DOHH2 (cell line): ENCODE data around the gene WDR7.

ENCODE experiments used
- H3F3A ChIP-seq: fragments of 200-600 bp; sonication (generic), shearing (Covaris generic); 2 replicates; pipeline ENCODE4 v1.6.0; 2016; ENCODE audit warnings: antibody characterized with exemption, mild to moderate bottlenecking; ENCODE audit not compliant: control insufficient read depth, insufficient read depth
- H3K27ac ChIP-seq: fragments of 200-600 bp; sonication (generic); 2 replicates; pipeline ENCODE4 v1.5.1; 2014; ENCODE audit warnings: low read depth, mild to moderate bottlenecking, low read length, moderate library complexity
- H3K27me3 ChIP-seq: fragments of 200-600 bp; sonication (generic); 2 replicates; pipeline ENCODE4 v1.6.1; 2014; ENCODE audit warnings: mild to moderate bottlenecking, low read length, mixed read lengths; ENCODE audit not compliant: control insufficient read depth
- H3K36me3 ChIP-seq: fragments of 200-600 bp; sonication (generic); 2 replicates; pipeline ENCODE4 v1.6.1; 2014; ENCODE audit warnings: mild to moderate bottlenecking, low read length, moderate library complexity, mixed read lengths; ENCODE audit not compliant: control insufficient read depth
- H3K4me1 ChIP-seq: fragments of 200-600 bp; sonication (generic); 2 replicates; pipeline ENCODE4 v1.6.1; 2014; ENCODE audit warnings: mild to moderate bottlenecking, low read length, mixed read lengths; ENCODE audit not compliant: control insufficient read depth
- H3K4me2 ChIP-seq: fragments of 200-600 bp; sonication (generic); 2 replicates; pipeline ENCODE4 v1.6.0; 2014; ENCODE audit warnings: mild to moderate bottlenecking, low read length, moderate library complexity
- H3K4me3 ChIP-seq: fragments of 200-600 bp; sonication (generic); 2 replicates; pipeline ENCODE4 v1.5.1; 2014; ENCODE audit warnings: mild to moderate bottlenecking, low read length, mixed read lengths
- H3K79me2 ChIP-seq: fragments of 200-600 bp; sonication (generic); 2 replicates; pipeline ENCODE4 v1.6.1; 2014; ENCODE audit warnings: mild to moderate bottlenecking, low read length, mixed read lengths; ENCODE audit not compliant: control insufficient read depth
- H3K9me2 ChIP-seq: fragments of 200-600 bp; sonication (generic); replicated peaks from 2 replicates; pipeline ENCODE4 v1.6.1; 2014; ENCODE audit warnings: mild to moderate bottlenecking, low read length, mixed read lengths; ENCODE audit not compliant: control insufficient read depth
- H3K9me3 ChIP-seq: fragments of 200-600 bp; sonication (generic); 2 replicates; pipeline ENCODE4 v1.6.1; 2014; ENCODE audit warnings: antibody characterized with exemption, low read length, mixed read lengths; ENCODE audit not compliant: control insufficient read depth, insufficient read depth
- H4K20me1 ChIP-seq: fragments of 200-600 bp; sonication (generic); 2 replicates; pipeline ENCODE4 v1.6.0; 2014; ENCODE audit warnings: low read depth, mild to moderate bottlenecking, antibody characterized with exemption, low read length, moderate library complexity; ENCODE audit not compliant: control insufficient read depth, insufficient read depth
- EZH2phosphoT487 ChIP-seq: fragments of 200-600 bp; sonication (generic); IDR thresholded peaks from 2 replicates; pipeline ENCODE4 v1.6.1; 2017; ENCODE audit warnings: borderline replicate concordance, mild to moderate bottlenecking, antibody characterized with exemption, low read length, moderate library complexity, mixed read lengths
- TF ChIP-seq, protein P1 (sequence below): fragments of 200-600 bp; sonication (generic); IDR thresholded peaks from one replicate; pipeline ENCODE4 v1.5.1; 2014; ENCODE audit warnings: antibody characterized with exemption, mild to moderate bottlenecking, low read depth, low read length; ENCODE audit not compliant: poor library complexity, severe bottlenecking

The WDR7 gene

DNA sequence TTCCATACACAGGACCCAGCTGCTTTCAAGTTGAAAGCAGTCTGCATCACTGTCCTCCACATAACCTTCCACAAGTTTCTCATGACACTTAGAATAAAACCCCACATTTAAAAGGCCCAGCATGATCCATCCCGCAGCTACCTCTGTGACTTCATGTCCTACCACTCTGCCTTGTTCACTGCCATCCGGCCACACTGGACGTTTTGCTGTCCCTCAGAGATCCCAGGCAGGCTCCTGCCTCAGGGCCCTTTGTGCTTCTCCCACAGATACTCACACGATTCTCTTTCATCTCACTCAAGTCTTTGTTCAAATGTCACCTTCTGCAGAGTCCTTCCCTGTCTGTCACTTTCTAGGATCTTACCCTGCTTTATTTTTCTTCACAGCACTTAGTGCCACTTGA, 262.8 kb downstream of the WDR7 start:
- H3K9me3 ChIP-seq: no peaks in the 10 kb centered on the region
- no peaks in the 10 kb centered on the region for H3K79me2 ChIP-seq
- no peaks in the 10 kb centered on the region; the same call in 1 of the 2 replicates for H4K20me1 ChIP-seq
- no peaks in the 10 kb centered on the region for H3K36me3 ChIP-seq
- no peak overlapping the region for H3K27ac ChIP-seq
- no peaks in the 10 kb centered on the region for H3F3A ChIP-seq
- H3K4me1 ChIP-seq: no peaks in the 10 kb centered on the region
- H3K27me3 ChIP-seq: no peaks in the 10 kb centered on the region
- no peak overlapping the region for H3K4me3 ChIP-seq
- H3K4me2 ChIP-seq: no peak overlapping the region
- TF ChIP-seq, protein P1, sequence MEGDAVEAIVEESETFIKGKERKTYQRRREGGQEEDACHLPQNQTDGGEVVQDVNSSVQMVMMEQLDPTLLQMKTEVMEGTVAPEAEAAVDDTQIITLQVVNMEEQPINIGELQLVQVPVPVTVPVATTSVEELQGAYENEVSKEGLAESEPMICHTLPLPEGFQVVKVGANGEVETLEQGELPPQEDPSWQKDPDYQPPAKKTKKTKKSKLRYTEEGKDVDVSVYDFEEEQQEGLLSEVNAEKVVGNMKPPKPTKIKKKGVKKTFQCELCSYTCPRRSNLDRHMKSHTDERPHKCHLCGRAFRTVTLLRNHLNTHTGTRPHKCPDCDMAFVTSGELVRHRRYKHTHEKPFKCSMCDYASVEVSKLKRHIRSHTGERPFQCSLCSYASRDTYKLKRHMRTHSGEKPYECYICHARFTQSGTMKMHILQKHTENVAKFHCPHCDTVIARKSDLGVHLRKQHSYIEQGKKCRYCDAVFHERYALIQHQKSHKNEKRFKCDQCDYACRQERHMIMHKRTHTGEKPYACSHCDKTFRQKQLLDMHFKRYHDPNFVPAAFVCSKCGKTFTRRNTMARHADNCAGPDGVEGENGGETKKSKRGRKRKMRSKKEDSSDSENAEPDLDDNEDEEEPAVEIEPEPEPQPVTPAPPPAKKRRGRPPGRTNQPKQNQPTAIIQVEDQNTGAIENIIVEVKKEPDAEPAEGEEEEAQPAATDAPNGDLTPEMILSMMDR: no peak
- TF ChIP-seq EZH2phosphoT487: no peak
- H3K9me2 ChIP-seq: no peaks in the 10 kb centered on the region

- Histone ChIP-seq H3K4me2 (no peak overlapping the region), H3K4me1 (peaks cover 7% of the 10 kb centered on the region; the same call in 1 of the 2 replicates), H3K27me3 (no peaks in the 10 kb centered on the region), H3K27ac (no peak overlapping the region), H3K36me3 (no peaks in the 10 kb centered on the region), H4K20me1 (no peaks in the 10 kb centered on the region; the same call in 1 of the 2 replicates), H3K79me2 (no peaks in the 10 kb centered on the region), H3K4me3 (no peak overlapping the region), H3K9me2 (no peaks in the 10 kb centered on the region), H3F3A (no peaks in the 10 kb centered on the region), H3K9me3 (no peaks in the 10 kb centered on the region)
- no peak for TF ChIP-seq EZH2phosphoT487
- TF ChIP-seq, protein P1: no peak
These were observed 268.0 kb downstream of the WDR7 start for GRCh38 chr18:56919190-56919589.

- Histone ChIP-seq H3K27me3 (no peaks in the 10 kb centered on the region), H4K20me1 (no peaks in the 10 kb centered on the region; the same call in 1 of the 2 replicates), H3K9me3 (no peaks in the 10 kb centered on the region), H3K79me2 (no peaks in the 10 kb centered on the region), H3K4me3 (no peak overlapping the region), H3F3A (no peaks in the 10 kb centered on the region), H3K36me3 (no peaks in the 10 kb centered on the region), H3K9me2 (no peaks in the 10 kb centered on the region), H3K4me1 (peaks cover 7% of the 10 kb centered on the region; the same call in 1 of the 2 replicates), H3K27ac (no peak overlapping the region), H3K4me2 (no peak overlapping the region)
- TF ChIP-seq, protein P1: no peak
These were observed 270.8 kb downstream of the WDR7 start for GRCh38 chr18:56921896-56922480.
